GM10847 (cell line): Measurements from ENCODE around the gene SLC39A11.

Experiments
- POLR2A ChIP-seq: IDR thresholded peaks from 2 replicates; pipeline ENCODE4 v1.6.1; 2011; ENCODE audit not compliant: insufficient read length; ENCODE audit errors: extremely low read depth

SLC39A11 gene

GRCh38 chr17:73042809-73043685 lies 49.4 kb downstream of the SLC39A11 start:
- TF ChIP-seq POLR2A = no peak

- no peak for TF ChIP-seq POLR2A
Observed at GRCh38 chr17:73042225-73042624, 50.3 kb downstream of the SLC39A11 start.

- no peak for TF ChIP-seq POLR2A
Observed at GRCh38 chr17:73039282-73039681, 53.2 kb downstream of the SLC39A11 start.

GRCh38 chr17:73031472-73031871 lies 61.0 kb downstream of the SLC39A11 start:
- no peak for TF ChIP-seq POLR2A

- TF ChIP-seq POLR2A = no peak
Observed at GRCh38 chr17:73030995-73031394, 61.5 kb downstream of the SLC39A11 start.

GRCh38 chr17:73030501-73030921 lies 62.0 kb downstream of the SLC39A11 start:
- TF ChIP-seq POLR2A = no peak

GRCh38 chr17:73029991-73030390 lies 62.5 kb downstream of the SLC39A11 start:
- TF ChIP-seq POLR2A = no peak

GRCh38 chr17:73029021-73029420 lies 63.5 kb downstream of the SLC39A11 start:
- TF ChIP-seq POLR2A = no peak

- no peak for TF ChIP-seq POLR2A
Observed at GRCh38 chr17:73028299-73028755, 64.2 kb downstream of the SLC39A11 start.

GRCh38 chr17:73027130-73027741 lies 65.3 kb downstream of the SLC39A11 start:
- no peak for TF ChIP-seq POLR2A

- no peak for TF ChIP-seq POLR2A
Observed at GRCh38 chr17:73025041-73025560, 67.4 kb downstream of the SLC39A11 start.

GRCh38 chr17:73023759-73024158 lies 68.7 kb downstream of the SLC39A11 start:
- TF ChIP-seq POLR2A = no peak

- TF ChIP-seq POLR2A = no peak
Observed at GRCh38 chr17:73022694-73023093, 69.8 kb downstream of the SLC39A11 start.

- no peak for TF ChIP-seq POLR2A
Observed at GRCh38 chr17:73021771-73022170, 70.7 kb downstream of the SLC39A11 start.

GRCh38 chr17:73020110-73020509 lies 72.4 kb downstream of the SLC39A11 start:
- TF ChIP-seq POLR2A = no peak

- no peak for TF ChIP-seq POLR2A
Observed at GRCh38 chr17:73018599-73018998, 73.9 kb downstream of the SLC39A11 start.
